GM19043 (cell line): Measurements from ENCODE around the gene PATE4.

Source experiments
- ATAC-seq: cut with Tn5 transposase; IDR thresholded peaks from one replicate; pipeline ENCODE4 v1.9.1; 2021; ENCODE audit warnings: low read depth; ENCODE audit not compliant: unreplicated experiment

The PATE4 gene

GRCh38 chr11:125886997-125887372 lies 53.9 kb downstream of the PATE4 start:
- ATAC-seq: peak; percentile 29

GRCh38 chr11:125887373-125888324 lies 54.5 kb downstream of the PATE4 start, which contains the start of gene HYLS1:
HYLS1 (plus strand) TSS chr11:125887668; CDS start chr11:125899369, 11,701 bp downstream.
- peak; percentile 78 for ATAC-seq
